ENCODE results near the gene TDRD1. TPM values are rescaled to one million over a fixed set of nuclear protein-coding genes. Genes with fewer than 3 reads are reported as not detected.

TDRD1 gene
- total RNA-seq, 4 donors from 2014 or later = under 0.01 to 1.3 TPM; not detected in 2

- no peaks in the 10 kb centered on the region for H3K27me3 ChIP-seq
- peaks cover 8 to 30% (median 16%) of the 10 kb centered on the region in 3 donors for H3K4me1 ChIP-seq
- peak overlapping the region; percentile 63 to 95 (median 86) for H3K4me3 ChIP-seq
- TF ChIP-seq CTCF (IDR thresholded peaks at IDR 0.05) (no peak), POLR2A (IDR thresholded peaks at IDR 0.05) (no peak)
- H3K36me3 ChIP-seq = peaks cover 0 to 11% (median 0%) of the 10 kb centered on the region in 3 donors
- peak; percentile 37 for DNase-seq
- H3K27ac ChIP-seq = peak overlapping the region; percentile 94 to 99 (median 96)
- no peaks in the 10 kb centered on the region for H3K9me3 ChIP-seq
- intact Hi-C loops (cut with DNase I) = no loop called here
- 1 to 3% methylated on average over 13 to 14 of the region's 19 CpGs for WGBS, 2 donors
Observed at GRCh38 chr10:114174695-114175188, 4.4 kb upstream of the TDRD1 start.

- DNase-seq = no peak
- peaks cover 8 to 30% (median 16%) of the 10 kb centered on the region in 3 donors for H3K4me1 ChIP-seq
- no peaks in the 10 kb centered on the region for H3K9me3 ChIP-seq
- H3K27me3 ChIP-seq = no peaks in the 10 kb centered on the region
- H3K27ac ChIP-seq = no peak overlapping the region
- H3K36me3 ChIP-seq = peaks cover 0 to 1% (median 0%) of the 10 kb centered on the region in 3 donors
- TF ChIP-seq POLR2A (IDR thresholded peaks at IDR 0.05) (no peak), CTCF (IDR thresholded peaks at IDR 0.05) (no peak)
- no peak overlapping the region for H3K4me3 ChIP-seq
- 92 to 100% methylated on average over 1 of the region's 1 CpG for WGBS, 2 donors
- intact Hi-C loops (cut with DNase I) = no loop called here
Observed at GRCh38 chr10:114175667-114176066, 3.5 kb upstream of the TDRD1 start.

- intact Hi-C loops (cut with DNase I) = no loop called here
- 92 to 96% methylated on average over 1 of the region's 1 CpG for WGBS, 2 donors
Observed at GRCh38 chr10:114176511-114176910, 2.6 kb upstream of the TDRD1 start.

GRCh38 chr10:114179747-114180146 lies 594 bp downstream of the TDRD1 start:
- no peak for TF ChIP-seq CTCF (IDR thresholded peaks at IDR 0.05)
- TF ChIP-seq POLR2A (IDR thresholded peaks at IDR 0.05) = no peak
- WGBS, 2 donors = 74 to 87% methylated on average over 8 of the region's 8 CpGs

More at GRCh38 chr10:114176511-114176910, 2.6 kb upstream of the TDRD1 start:
- no peak overlapping the region for H3K27ac ChIP-seq
- peaks cover 8 to 24% (median 16%) of the 10 kb centered on the region in 3 donors for H3K4me1 ChIP-seq
- no peaks in the 10 kb centered on the region for H3K36me3 ChIP-seq
- TF ChIP-seq CTCF (IDR thresholded peaks at IDR 0.05) (no peak), POLR2A (IDR thresholded peaks at IDR 0.05) (no peak)
- no peaks in the 10 kb centered on the region for H3K27me3 ChIP-seq
- no peak for DNase-seq
- no peak overlapping the region for H3K4me3 ChIP-seq
- no peaks in the 10 kb centered on the region for H3K9me3 ChIP-seq

GRCh38 chr10:114180937-114181336 lies 1.8 kb downstream of the TDRD1 start:
- intact Hi-C loops (cut with DNase I) = no loop called here

More at GRCh38 chr10:114179747-114180146, 594 bp downstream of the TDRD1 start:
- no peaks in the 10 kb centered on the region for H3K27me3 ChIP-seq
- H3K4me3 ChIP-seq = no peak overlapping the region
- peaks cover 0 to 5% (median 3%) of the 10 kb centered on the region in 3 donors for H3K4me1 ChIP-seq
- no peaks in the 10 kb centered on the region for H3K9me3 ChIP-seq
- no peak overlapping the region for H3K27ac ChIP-seq
- intact Hi-C loops (cut with DNase I) = no loop called here
- DNase-seq = no peak
- H3K36me3 ChIP-seq = no peaks in the 10 kb centered on the region

More at GRCh38 chr10:114180937-114181336, 1.8 kb downstream of the TDRD1 start:
- no peaks in the 10 kb centered on the region for H3K36me3 ChIP-seq
- 76 to 81% methylated on average over 3 of the region's 3 CpGs for WGBS, 2 donors
- no peaks in the 10 kb centered on the region for H3K4me1 ChIP-seq
- no peak overlapping the region for H3K4me3 ChIP-seq
- DNase-seq = no peak
- TF ChIP-seq CTCF (IDR thresholded peaks at IDR 0.05) = no peak
- no peak for TF ChIP-seq POLR2A (IDR thresholded peaks at IDR 0.05)
- H3K9me3 ChIP-seq = no peaks in the 10 kb centered on the region
- no peak overlapping the region for H3K27ac ChIP-seq
- no peaks in the 10 kb centered on the region for H3K27me3 ChIP-seq

Data from esophagus squamous epithelium (tissue), 5 donors.